ENCODE measurements around the gene OBSL1.

- TF ChIP-seq CTCF (IDR thresholded peaks at IDR 0.05) (no peak), EP300 (IDR thresholded peaks at IDR 0.05) (no peak)
Observed at GRCh38 chr2:219593154-219593553, 21.8 kb upstream of the OBSL1 start.

All from tibial nerve (tissue), 4 donors.